ENCODE results near the gene DNAJA4.
"Not testable (repeated sequence)": the region's sequence is repeated elsewhere in the genome, so short reads cannot be mapped to it uniquely, and the experiment has no call there.

DNAJA4 gene

DNA sequence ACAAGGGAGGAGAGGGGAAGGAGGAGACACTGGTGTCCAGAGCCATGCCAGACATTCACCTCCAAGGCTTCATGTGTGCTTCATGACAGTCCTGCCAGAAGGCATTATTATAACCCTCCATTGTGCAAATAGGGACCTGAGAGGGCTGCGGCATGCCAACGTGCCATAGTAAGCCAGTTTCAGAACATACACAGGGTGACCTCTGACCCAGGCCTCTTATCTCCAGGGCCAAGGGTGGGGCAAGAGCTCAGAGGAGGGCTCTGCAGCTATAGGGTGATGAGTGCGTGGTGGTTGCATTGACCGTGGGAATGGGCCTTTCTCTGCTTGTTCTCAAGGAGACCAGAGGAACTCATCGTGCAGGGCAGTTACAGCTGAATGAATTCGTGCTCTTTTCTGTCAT lies 20.3 kb upstream of the DNAJA4 start:
- DNase-seq (ENCODE audit: low read depth in 2 of 2): no peak

- no peak for DNase-seq (ENCODE audit: low read depth in 2 of 2)
These were observed 19.5 kb upstream of the DNAJA4 start for GRCh38 chr15:78244893-78245292.

DNA sequence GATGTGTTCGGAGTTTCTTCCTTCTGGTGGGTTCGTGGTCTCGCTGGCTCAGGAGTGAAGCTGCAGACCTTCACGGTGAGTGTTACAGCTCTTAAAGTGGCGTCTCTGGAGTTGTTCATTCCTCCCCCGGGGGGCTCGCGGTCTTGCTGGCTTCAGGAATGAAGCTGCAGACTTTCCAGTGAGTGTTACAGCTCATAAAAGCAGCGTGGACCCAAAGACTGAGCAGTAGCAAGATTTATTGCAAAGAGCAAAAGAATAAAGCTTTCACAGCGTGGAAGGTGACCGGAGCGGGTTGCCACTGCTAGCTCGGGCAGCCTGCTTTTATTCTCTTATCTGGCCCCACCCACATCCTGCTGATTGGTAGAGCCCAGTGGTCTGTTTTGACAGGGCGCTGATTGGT lies 19.0 kb upstream of the DNAJA4 start:
- not testable (repeated sequence) for DNase-seq (ENCODE audit: low read depth in 2 of 2)

- DNase-seq (ENCODE audit: low read depth in 2 of 2): not testable (repeated sequence)
These were observed 18.3 kb upstream of the DNAJA4 start for GRCh38 chr15:78245976-78246620.

- no peak for DNase-seq (ENCODE audit: low read depth in 2 of 2)
These were observed 16.5 kb upstream of the DNAJA4 start for GRCh38 chr15:78247911-78248310.

DNA sequence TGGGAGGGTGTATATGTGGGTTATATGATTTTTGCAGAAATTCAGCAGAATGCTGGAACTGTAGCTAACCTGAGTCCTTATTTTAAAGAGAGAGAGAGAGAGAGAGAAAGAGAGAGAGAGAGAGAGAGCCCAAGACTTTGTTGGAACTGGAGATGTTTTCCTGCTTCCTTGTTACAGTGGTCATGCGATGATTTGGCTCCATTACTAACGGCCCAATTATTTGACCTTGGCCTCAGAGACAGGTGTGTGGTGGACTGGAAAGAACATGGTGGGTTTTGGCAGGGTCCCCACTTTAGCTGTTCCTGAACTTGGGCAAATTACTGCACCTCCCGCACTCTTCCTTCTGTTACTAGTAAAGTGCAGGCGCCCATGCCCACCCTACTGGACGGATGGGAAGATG lies 15.2 kb upstream of the DNAJA4 start:
- no peak for DNase-seq (ENCODE audit: low read depth in 2 of 2)

DNA sequence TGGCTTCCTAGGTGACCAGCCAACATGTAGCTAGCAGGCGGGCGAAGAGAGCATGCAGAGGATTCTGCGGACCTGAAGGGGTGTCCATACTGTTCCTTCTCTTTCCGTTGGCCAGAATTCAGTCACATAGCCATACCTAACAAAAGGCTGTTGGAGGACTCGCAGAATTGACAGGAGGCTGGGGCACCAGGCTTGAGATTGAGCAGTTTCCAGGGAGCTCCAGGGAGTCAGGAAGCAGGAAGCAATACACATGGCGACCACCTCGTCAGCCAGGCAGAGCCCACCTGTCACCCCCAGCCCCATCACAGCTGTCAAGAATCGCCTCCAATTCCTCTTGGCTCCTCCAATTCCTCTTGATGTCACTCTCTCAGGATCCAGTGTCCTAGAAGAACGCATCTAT lies 13.2 kb upstream of the DNAJA4 start:
- DNase-seq (ENCODE audit: low read depth in 2 of 2): no peak

DNA sequence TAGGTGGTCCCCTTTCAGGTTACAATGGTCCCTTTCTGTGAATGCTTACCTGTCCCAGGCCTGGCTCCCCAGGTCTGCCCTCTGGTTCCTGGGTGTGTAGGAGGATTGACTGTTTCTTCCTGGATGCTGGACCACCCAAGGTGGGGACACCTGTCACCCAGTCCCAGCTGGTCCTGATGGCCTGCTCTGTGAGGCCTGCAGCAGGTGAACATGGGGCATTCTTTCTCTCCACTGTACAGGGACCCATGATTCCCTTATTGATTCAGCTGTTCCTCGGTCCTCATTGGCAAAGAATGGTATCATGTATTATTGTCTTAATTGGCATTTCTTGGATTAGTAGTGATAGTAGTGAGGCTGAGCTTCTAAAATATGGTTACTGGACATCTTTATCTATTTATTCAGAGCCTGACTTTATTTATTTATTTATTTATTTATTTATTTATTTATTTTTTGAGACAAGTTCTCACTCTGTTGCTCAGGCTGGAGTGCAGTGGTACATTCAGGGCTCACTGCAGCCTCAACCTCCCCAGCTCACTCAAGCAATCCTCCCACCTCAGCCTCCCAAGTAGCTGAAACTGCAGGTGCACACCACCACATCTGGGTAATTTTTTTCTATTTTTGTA lies 8.8 kb upstream of the DNAJA4 start:
- no peak for DNase-seq (ENCODE audit: low read depth in 2 of 2)

GRCh38 chr15:78256044-78256437 lies 8.3 kb upstream of the DNAJA4 start:
- no peak for DNase-seq (ENCODE audit: low read depth in 2 of 2)

DNA sequence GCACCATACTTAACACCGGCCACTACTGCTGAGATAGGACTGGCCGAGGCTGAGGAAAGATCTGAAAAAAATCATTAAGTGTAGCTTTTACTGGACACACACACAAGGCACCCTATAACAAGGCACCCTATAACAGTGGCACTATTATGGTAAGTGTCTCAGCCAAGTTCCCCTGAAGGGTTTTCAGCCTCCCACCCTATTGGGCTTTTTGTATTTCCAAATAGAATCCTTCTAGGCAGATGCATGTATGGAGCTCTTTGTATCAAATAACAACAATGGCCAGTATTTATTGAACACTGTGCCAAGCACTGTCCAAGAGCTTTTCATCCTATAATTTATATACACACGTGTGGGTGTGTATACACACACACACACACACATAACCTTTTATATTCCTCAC lies 6.7 kb upstream of the DNAJA4 start:
- DNase-seq (ENCODE audit: low read depth in 2 of 2): no peak

GRCh38 chr15:78259232-78259631 lies 5.1 kb upstream of the DNAJA4 start:
- no peak for DNase-seq (ENCODE audit: low read depth in 2 of 2)

GRCh38 chr15:78260489-78260888 lies 3.9 kb upstream of the DNAJA4 start:
- no peak for DNase-seq (ENCODE audit: low read depth in 2 of 2)

GRCh38 chr15:78261062-78261461 lies 3.3 kb upstream of the DNAJA4 start:
- no peak for DNase-seq (ENCODE audit: low read depth in 2 of 2)

- DNase-seq (ENCODE audit: low read depth in 2 of 2): no peak
These were observed 996 bp upstream of the DNAJA4 start for GRCh38 chr15:78263351-78263781.

- DNase-seq (ENCODE audit: low read depth in 2 of 2): no peak
These were observed 457 bp upstream of the DNAJA4 start for GRCh38 chr15:78263907-78264303.

- DNase-seq (ENCODE audit: low read depth in 2 of 2): no peak
These were observed 737 bp downstream of the DNAJA4 start for GRCh38 chr15:78265137-78265460.

DNA sequence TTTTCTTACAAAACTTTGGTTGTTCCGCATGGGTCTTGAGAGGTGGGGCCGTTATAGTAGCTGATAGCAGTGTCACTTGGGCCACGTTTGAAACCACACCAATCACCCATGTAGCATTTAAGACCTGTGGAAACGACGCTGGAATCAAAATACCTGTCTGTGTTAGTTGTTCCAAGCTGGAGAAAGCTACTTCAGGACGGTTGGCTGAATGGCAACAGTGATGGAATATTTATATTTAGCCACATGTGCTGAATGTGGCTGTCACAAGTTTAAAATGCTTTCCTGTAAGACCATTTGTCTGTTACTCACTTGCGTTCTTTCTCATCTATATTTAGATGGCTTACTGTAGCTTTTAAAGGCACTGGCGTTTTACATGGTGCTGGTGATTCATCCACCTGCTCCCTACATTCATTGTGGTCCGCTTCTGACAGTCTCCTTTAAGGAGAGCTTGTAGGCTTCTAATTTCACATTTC lies 1.4 kb downstream of the DNAJA4 start:
- DNase-seq (ENCODE audit: low read depth in 2 of 2): no peak

- DNase-seq (ENCODE audit: low read depth in 2 of 2): no peak
These were observed 1.9 kb downstream of the DNAJA4 start for GRCh38 chr15:78266229-78266628.

DNA sequence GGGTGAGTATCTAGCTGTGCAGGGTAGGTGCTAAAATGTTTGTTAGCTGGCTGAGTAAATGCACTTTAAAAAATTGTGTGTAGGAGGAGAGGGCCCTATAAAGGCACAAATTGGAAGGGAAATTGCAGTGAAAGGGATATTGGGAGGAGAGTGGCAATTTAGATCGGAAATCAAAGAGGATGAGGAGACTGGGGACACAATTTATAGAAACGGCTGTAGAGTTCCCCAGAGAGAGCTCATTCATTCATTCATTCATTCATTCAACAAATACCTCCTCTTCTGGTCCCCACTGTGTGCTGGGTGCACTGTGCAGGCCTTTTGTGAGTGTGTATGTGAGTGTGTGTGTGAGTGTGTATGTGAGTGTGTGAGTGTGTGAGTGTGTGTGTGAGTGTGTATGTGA lies 2.4 kb downstream of the DNAJA4 start:
- DNase-seq (ENCODE audit: low read depth in 2 of 2): no peak

GRCh38 chr15:78272316-78272715 lies 8.0 kb downstream of the DNAJA4 start:
- no peak for DNase-seq (ENCODE audit: low read depth in 2 of 2)

- DNase-seq (ENCODE audit: low read depth in 2 of 2): no peak
These were observed 8.4 kb downstream of the DNAJA4 start for GRCh38 chr15:78272776-78273175.

- DNase-seq (ENCODE audit: low read depth in 2 of 2): no peak
These were observed 10.6 kb downstream of the DNAJA4 start for GRCh38 chr15:78274994-78275393.

DNA sequence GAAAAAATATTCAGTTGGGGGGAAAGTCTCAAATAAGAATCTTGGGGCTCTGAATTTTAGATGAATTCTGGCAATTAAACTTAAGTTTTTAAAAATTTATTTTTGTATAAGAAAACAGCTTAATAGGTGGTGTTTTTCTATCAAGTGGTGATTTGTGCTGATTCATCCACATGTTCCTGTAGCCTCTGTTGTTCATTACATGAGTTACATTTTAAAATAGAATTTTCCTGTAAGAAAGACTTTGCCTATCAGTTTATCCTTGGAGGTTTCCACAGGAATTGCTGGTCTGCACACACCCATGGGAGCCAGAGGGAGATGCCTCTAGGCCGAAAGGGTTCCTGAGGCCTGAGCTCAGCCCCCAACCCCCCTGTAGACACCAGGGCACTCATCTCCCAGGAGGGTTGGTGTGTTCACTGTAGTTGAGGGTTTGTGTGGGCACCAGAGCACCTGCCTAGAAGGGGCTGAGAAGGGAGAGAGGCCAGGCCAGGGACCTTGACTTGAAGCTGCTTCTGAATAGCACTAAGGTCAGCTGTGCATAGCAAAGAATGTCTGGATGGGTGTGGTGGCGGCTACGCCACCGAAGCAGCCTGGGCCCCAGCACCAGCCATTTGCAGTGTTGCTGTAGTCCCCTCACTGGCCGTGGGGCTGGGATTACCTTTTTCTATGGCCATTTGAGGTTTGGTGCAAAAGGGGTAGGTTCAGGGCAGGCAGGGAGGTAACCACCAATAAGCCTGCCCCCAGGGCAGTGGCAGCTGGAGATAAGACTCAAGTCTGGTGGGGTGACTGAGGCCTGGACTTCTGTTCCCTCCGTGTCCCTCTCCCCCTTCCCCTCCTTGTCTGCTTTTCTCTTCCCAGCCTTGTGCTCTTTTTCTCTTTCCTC lies 11.9 kb downstream of the DNAJA4 start:
- no peak for DNase-seq (ENCODE audit: low read depth in 2 of 2)
